ENCODE data around the gene SBF2. TPM values are rescaled to one million over a fixed set of nuclear protein-coding genes. Genes with fewer than 3 reads are reported as not detected.
A peak's percentile ranks its signal among the peaks of the same experiment; 100 is the strongest.

Gene SBF2
- total and polyA plus RNA-seq, 2 of the 13 experiments (the other 11 are each of a cell fraction or from before 2014, with no cell fraction given), result 24.0 to 45.8 TPM

GRCh38 chr11:10307400-10308200 is 13.6 kb upstream of the SBF2 start (continued):
- peak; percentile 72; the same call in 1 of the 2 replicates for TF ChIP-seq ZNF362 (CRISPR knock-in tag; IDR thresholded peaks at IDR 0.05; ENCODE audit: borderline replicate concordance)
- no peak for TF ChIP-seq FOXK1 (CRISPR knock-in tag; IDR thresholded peaks at IDR 0.05; ENCODE audit: borderline replicate concordance, low read depth)
- TF ChIP-seq POGZ (CRISPR knock-in tag; IDR thresholded peaks at IDR 0.05), result peak; percentile 57
- TF ChIP-seq BRCA1 (CRISPR knock-in tag; IDR thresholded peaks at IDR 0.05), result no peak
- 0 out of 2 replicates have a peak, but pooled peaks have one; percentile 20 for TF ChIP-seq ZHX2 (IDR thresholded peaks at IDR 0.05; ENCODE audit: low read depth)
- TF ChIP-seq ZHX2 (CRISPR knock-in tag; IDR thresholded peaks at IDR 0.05; ENCODE audit: borderline replicate concordance), result no peak
- no peak for TF ChIP-seq ZC3H4 (CRISPR knock-in tag; IDR thresholded peaks at IDR 0.05; ENCODE audit: borderline replicate concordance)
- peak; percentile 41 for TF ChIP-seq BCL6 (CRISPR knock-in tag; IDR thresholded peaks at IDR 0.05)
- peak; percentile 78 for TF ChIP-seq TAF15 (IDR thresholded peaks at IDR 0.05; ENCODE audit: low read depth, low read length, poor library complexity, severe bottlenecking)
- TF ChIP-seq ZMAT3 (CRISPR knock-in tag; conservative IDR thresholded peaks at IDR 0.05), result 0 out of 2 replicates have a peak, but pooled peaks have one; percentile 36
- no peak for TF ChIP-seq ZNF781 (CRISPR knock-in tag; IDR thresholded peaks at IDR 0.05; ENCODE audit: borderline replicate concordance, not compliant biosample characterization)
- TF ChIP-seq ZNF253 (CRISPR knock-in tag; IDR thresholded peaks at IDR 0.05; ENCODE audit: borderline replicate concordance), result no peak
- TF ChIP-seq ZBTB7B (CRISPR knock-in tag; IDR thresholded peaks at IDR 0.05), result peak; percentile 37; the same call in 1 of the 2 replicates
- no peak for TF ChIP-seq ZNF709 (CRISPR knock-in tag; IDR thresholded peaks at IDR 0.05)
- no peak for TF ChIP-seq FOXP1 (IDR thresholded peaks at IDR 0.05)
- no peak for TF ChIP-seq FOXP1 (CRISPR knock-in tag; IDR thresholded peaks at IDR 0.05)
- peak; percentile 85 for TF ChIP-seq AGO2 (optimal IDR thresholded peaks at IDR 0.05; ENCODE audit: low read depth, low read length)
- no peak for TF ChIP-seq PLRG1 (conservative IDR thresholded peaks at IDR 0.05)
- peak; percentile 48; the same call in 1 of the 2 replicates for TF ChIP-seq GATAD2A (CRISPR knock-in tag; IDR thresholded peaks at IDR 0.05)
- no peak for TF ChIP-seq SMARCE1 (IDR thresholded peaks at IDR 0.05; ENCODE audit: borderline replicate concordance)
- no peak for TF ChIP-seq TEAD2 (CRISPR knock-in tag; IDR thresholded peaks at IDR 0.05)
- no peak for TF ChIP-seq ZNF703 (CRISPR knock-in tag; IDR thresholded peaks at IDR 0.05; ENCODE audit: borderline replicate concordance)
- TF ChIP-seq SMAD9 (CRISPR knock-in tag; IDR thresholded peaks at IDR 0.05), result no peak
- TF ChIP-seq ZNF639 (CRISPR knock-in tag; conservative IDR thresholded peaks at IDR 0.05), result peak; percentile 30; the same call in 1 of the 2 replicates
